KOPT-K1 (cell line): Measurements from ENCODE around the gene BBS5.
"Not testable (repeated sequence)": the region's sequence is repeated elsewhere in the genome, so short reads cannot be mapped to it uniquely, and the experiment has no call there.

Source experiments
- H3K27ac ChIP-seq: fragments of 200-600 bp; sonication (generic); 2 replicates; pipeline ENCODE4 v1.5.1; 2016; ENCODE audit warnings: antibody characterized with exemption, mild to moderate bottlenecking, low read depth, low read length; ENCODE audit not compliant: poor library complexity, severe bottlenecking
- H3K36me3 ChIP-seq: fragments of 200-600 bp; sonication (generic); 2 replicates; pipeline ENCODE4 v1.5.1; 2017; ENCODE audit warnings: antibody characterized with exemption, mild to moderate bottlenecking, low read length, moderate library complexity; ENCODE audit not compliant: insufficient read depth
- H3K9me3 ChIP-seq: fragments of 200-600 bp; sonication (generic); 2 replicates; pipeline ENCODE4 v1.5.1; 2017; ENCODE audit warnings: antibody characterized with exemption, low read length, mild to moderate bottlenecking; ENCODE audit not compliant: insufficient read depth, poor library complexity, severe bottlenecking

Gene BBS5

GRCh38 chr2:169509955-169510354, 30.7 kb downstream of the BBS5 start:
- Histone ChIP-seq H3K36me3 (no peaks in the 10 kb centered on the region), H3K27ac (no peak overlapping the region), H3K9me3 (no peaks in the 10 kb centered on the region)

GRCh38 chr2:169510496-169510895, 31.2 kb downstream of the BBS5 start:
- no peaks in the 10 kb centered on the region for H3K9me3 ChIP-seq
- no peak overlapping the region for H3K27ac ChIP-seq
- no peaks in the 10 kb centered on the region for H3K36me3 ChIP-seq

- H3K27ac ChIP-seq: no peak overlapping the region
- no peaks in the 10 kb centered on the region for H3K9me3 ChIP-seq
- no peaks in the 10 kb centered on the region for H3K36me3 ChIP-seq
These were observed 32.5 kb downstream of the BBS5 start for GRCh38 chr2:169511818-169512217.

GRCh38 chr2:169512525-169512924, 33.2 kb downstream of the BBS5 start:
- Histone ChIP-seq H3K36me3 (no peaks in the 10 kb centered on the region), H3K9me3 (no peaks in the 10 kb centered on the region), H3K27ac (no peak overlapping the region)

GRCh38 chr2:169513094-169513493, 33.8 kb downstream of the BBS5 start:
- H3K9me3 ChIP-seq: no peaks in the 10 kb centered on the region
- no peak overlapping the region for H3K27ac ChIP-seq
- no peaks in the 10 kb centered on the region for H3K36me3 ChIP-seq

GRCh38 chr2:169513926-169514325, 34.6 kb downstream of the BBS5 start:
- no peak overlapping the region for H3K27ac ChIP-seq
- H3K9me3 ChIP-seq: no peaks in the 10 kb centered on the region
- H3K36me3 ChIP-seq: no peaks in the 10 kb centered on the region

- not testable (repeated sequence) for H3K36me3 ChIP-seq, H3K9me3 ChIP-seq
These were observed 35.5 kb downstream of the BBS5 start for GRCh38 chr2:169514758-169515157.

GRCh38 chr2:169516488-169516995, 37.2 kb downstream of the BBS5 start:
- H3K27ac ChIP-seq, H3K36me3 ChIP-seq, H3K9me3 ChIP-seq: not testable (repeated sequence)

More at GRCh38 chr2:169514758-169515157, 35.5 kb downstream of the BBS5 start:
- not testable (repeated sequence) for H3K27ac ChIP-seq

GRCh38 chr2:169520896-169521295, 41.6 kb downstream of the BBS5 start:
- Histone ChIP-seq H3K27ac (no peak overlapping the region), H3K36me3 (no peaks in the 10 kb centered on the region), H3K9me3 (no peaks in the 10 kb centered on the region)

GRCh38 chr2:169523681-169524080, 44.4 kb downstream of the BBS5 start:
- Histone ChIP-seq H3K9me3 (no peaks in the 10 kb centered on the region), H3K36me3 (peaks cover 13% of the 10 kb centered on the region), H3K27ac (no peak overlapping the region)

- Histone ChIP-seq H3K36me3 (peaks cover 30% of the 10 kb centered on the region), H3K27ac (no peak overlapping the region), H3K9me3 (no peaks in the 10 kb centered on the region)
These were observed 46.1 kb downstream of the BBS5 start for GRCh38 chr2:169525434-169525833.

GRCh38 chr2:169526451-169526850, 47.2 kb downstream of the BBS5 start:
- no peaks in the 10 kb centered on the region for H3K9me3 ChIP-seq
- H3K27ac ChIP-seq: no peak overlapping the region
- peaks cover 39% of the 10 kb centered on the region for H3K36me3 ChIP-seq

GRCh38 chr2:169528271-169528701, 49.0 kb downstream of the BBS5 start:
- H3K27ac ChIP-seq: no peak overlapping the region
- H3K9me3 ChIP-seq: no peaks in the 10 kb centered on the region
- H3K36me3 ChIP-seq: peaks cover 47% of the 10 kb centered on the region

- peaks cover 80% of the 10 kb centered on the region for H3K36me3 ChIP-seq
- H3K27ac ChIP-seq, H3K9me3 ChIP-seq: not testable (repeated sequence)
These were observed 60.2 kb downstream of the BBS5 start for GRCh38 chr2:169539460-169539859.

GRCh38 chr2:169540146-169540545, 60.9 kb downstream of the BBS5 start:
- H3K36me3 ChIP-seq: peaks cover 81% of the 10 kb centered on the region
- H3K27ac ChIP-seq: no peak overlapping the region

GRCh38 chr2:169542433-169542832, 63.1 kb downstream of the BBS5 start:
- Histone ChIP-seq H3K36me3 (peaks cover 83% of the 10 kb centered on the region), H3K9me3 (no peaks in the 10 kb centered on the region), H3K27ac (no peak overlapping the region)

More at GRCh38 chr2:169540146-169540545, 60.9 kb downstream of the BBS5 start:
- H3K9me3 ChIP-seq: no peaks in the 10 kb centered on the region
